Hematopoietic multipotent progenitor cell treated with erythropoietin and hydrocortisone succinate and interleukin-3 and kit ligand, for 15 days (in vitro differentiated cells): Measurements from ENCODE around the gene FAM78A.

Source experiments
- DNase-seq: peaks from one replicate; pipeline ENCODE4 v3.0.0-alpha.2; 2015; ENCODE audit warnings: low spot score

FAM78A gene

DNA sequence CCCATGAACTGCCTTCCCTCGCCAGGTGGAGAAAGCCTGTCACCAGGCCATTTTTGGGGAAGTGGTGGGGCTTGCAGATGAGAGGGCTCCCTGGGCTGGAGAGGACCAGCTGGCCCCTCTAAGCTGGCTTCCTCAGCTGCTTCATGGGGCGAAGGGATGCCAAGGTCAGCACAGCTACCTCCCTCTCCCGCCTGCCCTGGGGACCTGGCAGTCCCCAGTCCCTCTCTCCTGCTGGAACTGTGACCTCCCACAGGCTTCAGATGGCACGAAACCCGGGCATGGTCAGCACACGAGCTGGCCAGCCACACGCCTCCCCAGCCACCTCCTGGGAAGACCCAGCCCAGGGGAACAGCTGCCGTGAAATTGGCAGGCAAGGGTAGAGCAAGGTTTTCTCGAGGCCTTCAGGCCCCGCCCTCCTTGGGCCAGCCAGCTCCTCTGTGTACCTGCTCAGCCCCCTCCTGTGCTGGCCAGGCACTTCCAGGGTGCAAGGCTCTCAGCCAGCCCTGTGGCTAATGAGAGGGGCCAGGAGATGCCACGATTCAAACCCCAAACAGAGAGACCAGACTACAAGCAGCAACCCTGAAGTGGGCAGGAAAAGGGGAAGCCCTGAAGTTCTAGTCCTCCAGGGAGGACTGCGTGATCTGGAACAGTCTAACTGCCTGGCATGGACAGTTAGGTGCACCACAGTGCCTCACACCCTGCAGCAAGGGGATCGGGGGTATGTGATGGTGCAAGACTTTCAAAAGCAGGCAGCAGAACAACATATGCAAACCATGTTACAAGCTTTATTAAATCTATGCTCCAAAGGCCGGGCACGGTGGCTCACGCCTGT is 26.1 kb upstream of the FAM78A start:
- no peak for DNase-seq

DNA sequence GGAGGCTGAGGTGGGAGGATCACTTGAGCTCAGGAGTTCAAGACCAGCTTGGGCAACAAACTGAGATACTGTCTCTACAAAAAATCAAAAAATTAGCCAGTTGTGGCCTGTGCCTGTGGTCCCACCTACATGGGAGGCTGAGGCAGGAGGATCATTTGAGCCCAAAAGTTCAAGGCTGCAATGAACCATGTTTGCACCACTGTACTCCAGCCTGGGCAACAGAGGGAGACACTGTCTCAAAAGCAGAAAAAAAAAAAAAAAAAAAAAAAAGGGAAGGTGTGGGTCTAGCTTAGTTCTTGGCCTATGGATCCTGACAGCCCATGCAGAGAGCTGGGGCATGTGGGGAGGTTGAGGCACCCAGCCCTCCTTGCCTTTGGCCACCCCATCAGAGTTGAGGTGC is 24.1 kb upstream of the FAM78A start:
- DNase-seq = no peak

DNA sequence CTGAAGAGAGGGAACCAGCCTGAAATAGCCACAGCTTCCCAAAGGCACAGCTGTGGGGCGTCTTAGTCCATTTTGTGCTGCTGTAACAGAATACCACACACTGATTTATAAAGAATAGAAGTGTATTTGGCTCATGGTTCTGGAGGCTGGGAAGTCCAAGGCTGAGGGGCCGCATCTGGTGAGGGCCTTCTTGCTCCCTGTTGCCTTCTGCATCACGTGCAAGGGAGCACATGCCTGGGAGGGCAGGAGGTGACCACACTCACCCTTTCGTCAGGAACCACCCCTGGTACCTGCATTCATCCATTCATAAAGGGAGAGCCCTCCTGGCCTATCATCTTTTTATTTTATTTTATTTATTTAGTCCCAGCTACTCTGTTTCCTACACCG is 23.6 kb upstream of the FAM78A start:
- DNase-seq = no peak

DNA sequence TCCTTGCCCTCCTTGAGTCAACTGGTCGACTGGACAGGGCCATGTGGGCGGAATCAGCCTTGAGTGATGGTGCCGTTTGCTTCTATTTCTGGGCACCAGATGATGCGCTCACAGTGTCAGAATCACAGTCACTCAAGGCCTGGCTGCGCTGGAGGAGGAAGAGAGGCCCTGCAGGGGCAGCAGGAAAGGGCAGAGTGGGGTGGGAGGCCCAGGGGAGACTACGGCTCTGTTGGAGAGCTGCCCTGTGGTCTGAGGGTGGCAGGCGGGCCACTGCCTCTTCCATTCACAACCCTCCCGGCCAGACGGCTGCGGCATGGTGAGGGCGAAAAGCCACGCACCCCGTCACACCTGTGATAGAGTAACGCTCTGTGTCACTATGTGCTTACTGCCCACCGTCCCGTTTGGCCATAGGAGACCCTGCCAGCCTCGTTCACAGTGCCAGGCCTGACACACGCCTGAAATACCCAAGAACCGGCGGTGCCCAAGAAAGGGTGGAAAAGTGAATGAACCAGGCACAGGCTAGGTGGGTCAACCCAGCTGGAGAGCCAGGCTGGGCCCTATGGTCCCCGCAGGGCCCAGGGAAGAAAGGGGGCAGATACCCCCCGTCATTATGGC is 23.1 kb upstream of the FAM78A start:
- DNase-seq = no peak

DNA sequence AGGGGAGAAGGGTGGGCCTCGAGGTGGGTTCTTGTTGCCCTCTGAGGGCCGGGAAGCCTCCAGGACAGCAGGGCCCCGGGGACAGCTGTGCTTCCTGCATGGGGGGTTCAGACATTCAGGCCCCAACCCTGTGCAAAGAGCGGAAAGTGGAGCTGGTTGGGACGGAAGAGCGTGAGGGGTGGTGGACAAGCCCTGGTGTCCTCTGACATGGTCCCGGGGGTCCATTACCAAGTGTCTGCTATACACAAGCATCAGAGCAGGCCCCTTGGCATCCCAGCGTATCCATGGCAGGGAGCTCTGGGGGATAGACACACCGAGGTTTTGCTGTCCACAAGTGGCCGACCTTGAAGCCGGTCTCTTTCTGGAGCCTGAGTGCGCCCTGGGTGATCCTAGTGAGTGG is 22.5 kb upstream of the FAM78A start:
- no peak for DNase-seq

DNA sequence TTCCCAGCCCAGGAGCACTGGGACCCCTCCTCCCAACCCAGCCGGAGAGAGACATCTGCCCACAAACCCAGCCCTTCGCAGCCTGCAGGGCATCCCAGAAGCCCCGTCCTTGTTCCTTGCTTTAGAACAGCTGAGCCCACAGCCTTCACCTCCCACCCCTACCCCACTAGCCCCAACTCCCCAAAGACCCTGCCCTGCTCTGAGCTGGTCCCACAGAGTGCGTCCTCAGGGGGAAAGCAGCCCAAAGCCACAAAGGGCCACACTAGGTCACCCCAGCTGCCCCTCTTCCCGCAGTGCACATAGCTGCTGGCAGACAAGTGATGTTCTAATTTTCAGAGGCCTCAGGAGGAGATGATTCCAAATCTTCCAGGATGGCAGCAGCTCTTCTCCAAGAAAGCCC is 22.0 kb upstream of the FAM78A start:
- no peak for DNase-seq

DNA sequence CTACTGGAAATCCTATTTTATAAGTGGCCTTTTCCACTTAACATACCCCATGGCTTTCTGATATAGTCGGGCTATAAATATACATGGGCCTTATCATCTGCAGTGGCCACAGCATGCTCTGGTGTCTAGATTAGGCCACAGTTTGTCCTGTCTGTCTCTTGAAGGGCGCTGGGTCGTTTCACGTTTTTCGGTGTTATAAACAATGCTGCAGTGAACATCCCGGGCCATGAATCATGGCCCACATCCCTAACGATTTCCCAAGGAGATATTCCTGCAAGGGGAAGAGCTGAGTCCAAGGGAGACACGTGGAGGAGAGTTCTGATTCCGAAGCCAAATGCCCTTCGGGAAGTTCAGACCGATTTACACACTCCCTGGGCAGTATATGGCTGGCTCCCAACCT is 21.6 kb upstream of the FAM78A start:
- DNase-seq = peak; percentile 16

DNA sequence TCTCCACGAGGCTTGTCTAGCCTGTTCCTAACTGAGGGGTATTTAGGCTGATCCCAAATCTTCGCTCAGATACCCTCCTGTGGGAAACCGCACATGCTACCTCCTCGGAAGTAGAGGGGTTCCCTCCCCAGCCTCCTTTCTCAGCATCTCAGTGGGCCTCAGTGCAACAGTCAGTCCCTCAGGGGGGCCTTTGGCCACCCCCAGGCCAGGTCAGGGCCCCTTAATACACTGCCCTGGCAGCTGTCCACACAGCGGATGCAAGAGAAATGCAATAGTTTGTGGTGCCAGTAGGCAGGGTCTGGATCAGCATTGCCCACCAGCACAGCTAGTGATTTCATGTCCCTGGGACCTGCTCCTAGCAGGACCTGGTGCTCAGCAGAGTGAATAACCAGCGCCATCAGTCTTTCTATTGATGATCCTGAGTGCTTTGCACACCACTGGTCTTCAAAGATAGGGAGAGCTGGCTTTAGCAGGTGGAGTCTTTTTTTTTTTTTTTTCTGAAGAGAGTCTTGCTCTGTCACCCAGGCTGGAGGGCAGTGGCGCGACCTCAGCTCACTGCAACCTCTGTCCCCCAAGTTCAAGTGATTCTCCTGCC is 20.7 kb upstream of the FAM78A start:
- DNase-seq = no peak

DNA sequence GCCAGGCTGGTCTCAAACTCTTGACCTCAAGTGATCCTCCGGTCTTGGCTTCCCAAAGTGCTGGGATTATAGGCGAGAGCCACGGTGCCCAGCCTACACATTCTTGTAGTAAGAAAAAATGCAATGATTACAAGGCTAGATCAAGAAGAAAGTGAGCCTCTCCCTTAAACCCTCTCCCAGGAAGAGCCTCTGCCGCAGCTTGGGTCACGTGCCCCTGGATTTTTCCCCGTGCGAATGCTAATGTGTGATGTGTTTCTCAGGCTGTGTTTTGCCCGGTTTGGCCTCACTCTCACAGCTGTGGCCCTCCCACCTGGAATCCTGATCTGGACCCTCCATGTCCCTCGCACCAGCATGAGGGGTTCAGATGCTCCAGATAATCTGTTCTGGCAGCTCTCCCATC is 20.1 kb upstream of the FAM78A start:
- DNase-seq = no peak

DNA sequence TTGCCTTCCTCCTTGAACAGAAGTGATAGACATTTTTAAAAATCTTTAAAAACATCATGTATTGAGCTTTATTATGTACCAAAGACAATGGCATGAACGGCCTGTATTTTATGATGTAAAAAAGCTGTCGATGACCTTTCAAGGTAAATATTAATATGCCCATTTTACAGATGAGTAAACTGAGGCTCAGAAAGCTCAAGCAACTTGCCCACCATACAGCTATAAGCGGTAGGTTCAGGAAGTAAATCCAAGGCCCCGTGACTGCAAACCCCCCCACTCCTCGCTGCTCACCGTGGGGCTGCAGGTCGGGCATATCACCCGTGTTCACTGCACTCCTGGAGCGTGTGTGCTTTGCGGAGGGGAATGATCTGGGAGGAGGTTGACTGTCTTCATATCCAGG is 16.6 kb upstream of the FAM78A start:
- DNase-seq = no peak

DNA sequence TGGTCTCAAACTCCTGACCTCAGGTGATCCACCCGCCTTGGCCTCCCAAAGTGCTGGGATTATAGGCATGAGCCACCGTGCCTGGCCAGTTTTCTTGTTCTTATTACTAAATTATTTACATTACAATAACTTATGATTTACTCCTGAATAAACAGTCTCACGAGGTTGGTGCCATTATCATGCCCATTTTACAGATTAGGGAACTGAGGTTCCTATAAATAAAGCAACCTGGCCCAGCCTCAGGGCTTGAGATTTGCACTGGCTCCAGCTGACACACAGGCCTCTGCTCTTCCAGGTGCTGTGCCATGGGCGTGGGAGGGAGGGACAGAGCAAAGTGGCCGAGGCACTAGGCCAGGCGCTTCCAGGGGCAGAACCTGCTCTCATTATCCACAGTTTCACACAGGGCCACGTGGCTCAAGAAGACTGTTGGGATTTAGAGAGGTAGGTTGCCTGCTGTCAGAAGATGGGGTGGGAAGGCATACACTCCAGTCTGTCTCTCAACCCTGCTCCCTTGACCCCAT is 15.5 kb upstream of the FAM78A start:
- no peak for DNase-seq

DNA sequence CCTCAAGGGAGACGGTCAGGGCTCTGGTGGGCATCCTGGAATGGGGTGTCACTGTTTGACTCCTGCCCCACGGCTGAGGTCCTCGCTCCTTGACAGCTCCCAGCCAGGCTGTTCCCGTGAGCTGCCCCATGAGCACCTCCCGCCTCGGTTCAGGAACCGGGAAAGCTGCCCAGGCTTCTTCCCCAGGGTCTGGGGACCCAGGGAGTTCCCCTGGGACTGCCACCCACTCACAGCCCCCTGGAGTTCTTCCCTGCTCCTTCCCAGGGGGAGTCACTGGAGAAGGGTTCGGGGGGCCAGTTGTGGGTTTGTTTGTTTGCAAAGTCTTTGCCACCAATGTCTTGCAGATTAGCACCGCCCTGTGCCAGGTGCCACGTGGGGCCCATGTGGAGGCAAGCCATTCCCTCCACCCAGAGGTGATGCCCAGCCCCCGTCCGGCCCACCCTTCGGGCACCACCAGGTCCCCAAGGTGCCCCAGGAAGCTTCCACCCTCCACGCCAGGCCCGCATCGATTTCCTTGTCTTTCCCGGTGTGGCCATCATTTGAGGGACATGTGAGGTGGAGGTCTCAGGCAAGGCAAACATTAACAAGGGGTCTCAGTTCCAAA is 14.6 kb upstream of the FAM78A start:
- no peak for DNase-seq

DNA sequence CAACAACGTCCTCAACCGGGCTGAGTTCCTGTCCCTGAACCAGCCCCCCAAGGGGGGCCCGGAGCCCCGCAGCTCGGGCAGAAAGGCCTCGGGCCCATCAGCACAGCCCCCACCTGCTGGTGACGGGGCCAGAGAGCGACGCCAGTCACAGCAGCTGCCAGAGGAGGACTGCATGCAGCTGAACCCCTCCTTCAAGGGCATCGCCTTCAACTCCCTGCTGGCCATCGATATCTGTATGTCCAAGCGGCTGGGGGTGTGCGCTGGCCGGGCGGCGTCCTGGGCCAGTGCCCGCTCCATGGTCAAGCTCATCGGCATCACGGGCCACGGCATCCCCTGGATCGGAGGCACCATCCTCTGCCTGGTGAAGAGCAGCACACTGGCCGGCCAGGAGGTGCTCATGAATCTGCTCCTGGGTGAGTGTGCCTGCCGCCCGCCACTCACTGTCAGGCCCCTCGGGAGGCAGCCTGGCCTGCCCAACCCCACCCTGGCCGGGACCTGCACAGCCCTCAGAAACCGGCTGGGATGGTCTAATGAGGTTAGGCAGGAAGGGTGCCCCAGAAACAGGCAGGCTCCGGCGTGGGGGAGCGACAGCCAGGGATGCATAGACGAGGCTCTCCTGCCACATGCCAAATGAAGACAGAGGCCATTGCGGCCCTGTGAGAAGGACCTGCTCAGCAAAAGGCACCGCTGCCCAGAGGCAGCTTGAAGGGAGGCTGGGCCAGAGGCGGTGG is 13.9 kb upstream of the FAM78A start:
- no peak for DNase-seq

DNA sequence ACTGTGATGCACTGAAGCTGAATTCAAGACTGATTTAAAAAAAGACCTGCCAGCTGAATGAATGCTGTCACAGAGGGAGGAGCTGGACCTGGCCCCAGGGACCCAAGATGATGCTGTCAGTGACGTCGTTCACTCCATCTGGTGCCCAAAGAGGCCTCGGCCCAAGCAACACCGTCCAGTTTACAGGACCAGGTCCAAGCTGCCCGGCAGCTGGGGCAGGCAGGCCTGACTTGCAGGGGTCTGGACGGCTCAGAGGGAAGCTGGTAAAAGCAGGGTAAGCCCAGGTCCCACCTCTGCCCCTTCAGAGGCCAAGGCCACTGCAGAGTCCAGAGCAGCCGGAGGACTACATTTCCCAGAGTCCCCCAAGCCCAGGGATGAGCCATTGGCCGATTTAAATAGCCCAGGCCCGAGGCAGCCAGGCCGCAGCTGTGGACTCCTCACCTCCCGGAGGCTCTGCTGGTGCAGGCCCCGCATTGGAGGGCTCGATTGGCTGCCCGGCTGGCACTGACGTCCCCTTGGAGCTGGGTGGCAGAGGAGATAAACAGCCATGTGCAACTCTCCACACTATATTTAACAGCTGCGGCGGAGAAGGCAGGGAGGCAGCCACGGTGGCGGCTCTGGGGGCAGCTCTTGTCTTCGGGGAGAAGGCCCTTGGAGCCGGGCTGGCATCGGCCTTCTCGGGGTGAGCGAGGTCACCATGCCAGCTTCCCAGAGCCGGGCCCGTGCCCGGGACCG is 13.2 kb upstream of the FAM78A start, which contains the start of gene PLPP7:
Gene PLPP7, plus strand, starts transcription at position 423 of the 735 bp plus-strand sequence. Its CDS starts 275 bp downstream, at position 698.
- no peak for DNase-seq

DNA sequence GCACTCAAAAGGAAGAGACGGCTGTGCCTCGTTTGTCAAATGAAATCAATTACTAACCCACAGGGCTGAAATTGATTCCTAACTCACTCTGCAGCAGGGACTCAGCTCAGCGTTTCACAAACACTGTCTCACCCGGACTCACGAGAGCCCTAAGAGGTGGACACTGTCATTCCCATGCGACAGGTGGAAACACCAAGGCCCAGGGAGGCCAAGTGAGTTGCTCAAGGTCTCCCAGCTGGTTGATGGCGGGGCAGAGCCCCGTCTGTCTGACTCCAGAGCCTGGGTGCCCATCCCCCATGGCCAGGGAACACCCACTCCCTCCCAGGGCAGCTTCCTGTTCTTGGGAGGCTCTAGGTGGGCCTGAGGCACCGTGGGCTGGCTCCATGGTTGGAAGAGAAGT is 11.9 kb upstream of the FAM78A start:
- DNase-seq = no peak

DNA sequence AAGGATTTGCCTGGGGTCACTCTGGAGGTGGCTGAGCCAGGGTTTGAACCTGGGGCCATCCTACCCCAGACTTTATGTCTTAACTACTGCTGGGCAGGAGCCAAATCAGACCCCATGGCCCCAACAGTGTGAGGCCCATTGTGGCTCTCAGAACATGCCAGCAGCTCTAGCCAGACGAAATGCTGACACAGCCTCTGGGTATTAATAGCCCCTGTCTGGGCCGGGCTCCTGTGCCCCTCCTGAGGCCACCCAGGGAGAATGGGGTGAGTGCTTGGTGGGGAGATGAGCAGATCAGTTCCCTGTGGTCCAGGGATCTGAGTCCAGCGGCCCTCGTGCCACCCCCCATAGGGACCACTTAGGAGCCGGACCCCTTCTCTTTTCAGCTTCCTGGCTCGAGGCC is 11.0 kb upstream of the FAM78A start:
- no peak for DNase-seq

DNA sequence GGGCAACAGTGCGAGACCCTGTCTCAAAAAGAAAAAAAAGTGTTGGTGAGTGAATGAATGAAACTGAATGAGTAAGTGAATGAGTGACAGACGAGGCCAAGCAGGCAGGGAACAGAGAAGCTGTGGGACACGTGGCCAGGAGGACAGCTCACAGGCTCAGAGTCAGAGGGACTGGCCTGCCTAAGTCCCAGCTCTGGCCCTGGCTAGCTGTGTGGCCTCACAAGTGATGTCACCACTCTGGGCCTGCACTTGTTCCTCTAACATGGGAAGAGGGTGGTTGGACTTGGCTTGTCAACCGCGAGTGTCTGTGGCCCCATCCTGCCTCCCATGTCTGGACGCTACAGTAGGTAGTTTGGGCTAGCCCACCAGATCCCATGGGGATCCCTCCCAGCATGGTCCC is 8.5 kb upstream of the FAM78A start:
- DNase-seq = no peak

DNA sequence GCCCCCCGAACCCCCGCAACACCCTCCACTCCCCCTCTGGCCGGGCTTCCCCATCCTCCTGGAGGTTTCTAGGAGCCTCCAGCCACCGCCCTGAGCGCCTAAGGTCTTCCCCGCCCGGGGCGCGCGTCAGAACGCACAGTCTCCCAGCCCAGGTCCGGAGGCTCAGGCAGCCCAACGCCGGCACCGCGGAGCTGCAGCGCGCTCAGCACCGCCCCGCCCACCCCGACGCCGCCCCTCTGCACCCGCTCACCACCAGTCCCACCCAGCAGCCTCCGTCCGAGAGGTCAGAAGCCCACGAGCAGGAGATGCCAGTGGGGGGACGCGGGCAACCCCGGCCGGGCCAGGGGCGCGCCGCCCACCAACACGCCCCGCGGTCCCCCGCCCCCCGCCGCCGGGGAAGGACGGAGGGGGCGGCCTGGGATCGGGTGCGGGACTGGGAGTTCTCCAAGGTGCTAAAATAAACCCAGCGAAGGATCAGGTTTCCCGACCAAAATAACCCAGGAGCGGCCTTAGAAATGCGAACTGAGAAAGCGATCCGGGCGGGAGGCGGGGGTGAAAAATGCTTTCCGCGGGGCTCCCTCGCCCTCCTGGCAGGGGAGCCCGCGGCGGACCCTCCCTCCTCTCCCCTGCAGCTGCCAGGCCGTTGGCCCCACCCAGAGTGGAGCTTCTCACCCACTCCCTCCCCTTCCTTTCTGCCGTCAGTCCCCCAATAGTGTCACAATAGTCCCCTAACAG is 6.5 kb upstream of the FAM78A start:
- no peak for DNase-seq

DNA sequence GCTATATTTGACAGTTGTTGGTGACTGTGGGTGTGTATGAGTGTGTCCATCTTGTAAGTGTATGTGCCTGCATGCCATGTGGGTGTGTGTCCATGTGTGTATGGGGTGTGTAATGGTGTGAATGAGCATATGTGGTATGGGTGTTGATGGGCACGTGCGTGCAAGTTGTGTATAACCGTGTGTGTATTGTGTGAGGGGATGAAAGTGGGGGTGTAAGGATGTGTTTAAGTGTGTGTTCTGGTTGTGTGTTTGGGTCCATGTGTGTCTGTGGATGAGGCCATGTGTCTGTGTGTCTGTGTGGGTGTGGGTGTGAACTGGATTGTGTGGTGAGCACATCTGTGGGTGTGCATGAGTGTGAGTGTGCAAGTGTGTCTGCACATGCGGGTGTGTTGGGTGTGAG is 5.9 kb upstream of the FAM78A start:
- DNase-seq = no peak

DNA sequence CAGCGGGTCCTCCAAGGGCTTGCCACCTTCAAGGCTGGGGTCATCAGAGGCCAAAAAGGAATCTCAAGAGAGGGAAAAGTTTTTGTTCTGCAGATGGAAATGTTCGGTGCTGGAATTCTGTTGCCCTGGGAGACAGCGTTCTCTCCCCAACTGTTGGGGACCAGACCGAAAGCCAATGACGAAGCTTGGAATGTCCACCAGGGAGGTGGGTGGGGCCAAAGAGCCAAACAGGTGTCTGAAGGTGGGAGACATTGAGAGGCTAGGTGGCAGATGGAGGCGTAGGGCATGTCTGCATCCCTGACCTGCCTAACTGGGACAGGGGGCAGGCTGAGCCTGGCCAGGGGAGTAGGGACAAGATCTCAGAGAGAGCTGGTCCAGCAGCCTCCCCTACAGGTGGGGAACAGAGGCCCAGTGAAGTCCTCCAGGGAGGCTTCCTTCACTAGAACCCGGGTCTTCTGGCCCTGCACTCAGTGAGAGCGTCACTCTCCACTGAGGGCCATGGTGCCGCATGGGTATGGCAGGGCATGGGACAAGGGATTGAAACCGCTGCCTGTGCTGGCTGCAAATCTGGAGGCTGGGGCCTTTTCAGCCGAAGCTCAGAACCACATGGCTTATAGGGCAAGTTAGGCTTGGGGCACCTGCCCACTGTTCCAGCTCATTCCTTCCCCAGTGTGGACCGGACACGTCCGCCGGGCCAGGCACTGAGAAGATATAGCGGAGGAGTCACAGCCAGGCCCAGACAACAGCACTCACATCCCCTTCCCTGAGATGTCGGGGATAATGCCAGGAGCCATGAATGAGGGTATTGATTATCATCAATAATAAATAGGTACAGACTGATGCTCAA is 5.0 kb upstream of the FAM78A start:
- DNase-seq = no peak
